ENCODE measurements around the gene CXCL3.

CXCL3 gene

GRCh38 chr4:74041418-74041817 lies 2.9 kb upstream of the CXCL3 start:
- ChIA-PET CTCF (no interaction called here), POLR2A (no interaction called here)
- no peak for TF ChIP-seq ZNF384 (IDR thresholded peaks at IDR 0.05)
- TF ChIP-seq FOXM1 (IDR thresholded peaks at IDR 0.05; ENCODE audit: borderline replicate concordance): no peak
- no peak for TF ChIP-seq FOXA1 (IDR thresholded peaks at IDR 0.05)
- TF ChIP-seq NFRKB (IDR thresholded peaks at IDR 0.05): no peak
- no peak for TF ChIP-seq SP1 (IDR thresholded peaks at IDR 0.05)
- no peak for TF ChIP-seq BHLHE40 (IDR thresholded peaks at IDR 0.05; ENCODE audit: borderline replicate concordance)
- TF ChIP-seq ELF4 (IDR thresholded peaks at IDR 0.05): no peak
- no peak for DNase-seq (ENCODE audit: extremely low spot score)

- peak; percentile 50 for TF ChIP-seq PKNOX1 (IDR thresholded peaks at IDR 0.05)
- TF ChIP-seq NFRKB (IDR thresholded peaks at IDR 0.05): no peak
- TF ChIP-seq SUZ12 (IDR thresholded peaks at IDR 0.05): no peak
- no peak for DNase-seq (ENCODE audit: extremely low spot score)
- ChIA-PET CTCF (interaction anchor here (0.9 to 1.7 kb wide), 2 partner anchors 45 to 60 kb away, joined by 3 to 6 read pairs; partner anchors contain the start of gene CXCL2), POLR2A (interaction anchor here (1.4 to 2.5 kb wide), 2 partner anchors 59 to 371 kb away, joined by 3 to 12 read pairs; partner anchors contain the start of gene CXCL2)
Measured at GRCh38 chr4:74039315-74039763, 850 bp upstream of the CXCL3 start.

- ChIA-PET CTCF (interaction anchor here (0.6 to 1.7 kb wide), 5 partner anchors 16 to 96 kb away, joined by 3 to 6 read pairs (median 5); partner anchors contain the start of gene CXCL2), POLR2A (interaction anchor here (1.4 to 2.5 kb wide), 3 partner anchors 9 to 369 kb away, joined by 3 to 12 read pairs (median 3); partner anchors contain the start of gene CXCL2)
- no peak for DNase-seq (ENCODE audit: extremely low spot score)
- no peak for TF ChIP-seq L3MBTL2 (conservative IDR thresholded peaks at IDR 0.05)
- no peak for TF ChIP-seq PKNOX1 (IDR thresholded peaks at IDR 0.05)
- no peak for TF ChIP-seq NFRKB (IDR thresholded peaks at IDR 0.05)
- no peak for TF ChIP-seq SUZ12 (IDR thresholded peaks at IDR 0.05)
Measured at GRCh38 chr4:74038086-74038424, 434 bp downstream of the CXCL3 start.

GRCh38 chr4:74037076-74037955 lies 1.2 kb downstream of the CXCL3 start:
- DNase-seq (ENCODE audit: extremely low spot score): no peak
- CTCF ChIA-PET: interaction anchor here (0.6 to 0.8 kb wide), 3 partner anchors 15 to 97 kb away, joined by 3 to 5 read pairs (median 3); no protein-coding TSS in a partner anchor
- POLR2A ChIA-PET: interaction anchor here (1.5 to 2.5 kb wide), 2 partner anchors 8 to 61 kb away, joined by 3 to 12 read pairs; partner anchors contain the start of gene CXCL2
- TF ChIP-seq FOXK2 (IDR thresholded peaks at IDR 0.05) (no peak), NFRKB (IDR thresholded peaks at IDR 0.05) (no peak), FOXM1 (IDR thresholded peaks at IDR 0.05; ENCODE audit: borderline replicate concordance) (no peak), SP1 (IDR thresholded peaks at IDR 0.05) (no peak), TARDBP (IDR thresholded peaks at IDR 0.05) (no peak), ELF4 (IDR thresholded peaks at IDR 0.05) (no peak), L3MBTL2 (conservative IDR thresholded peaks at IDR 0.05) (no peak), SUZ12 (IDR thresholded peaks at IDR 0.05) (no peak), LEF1 (IDR thresholded peaks at IDR 0.05; ENCODE audit: borderline replicate concordance) (no peak), PKNOX1 (IDR thresholded peaks at IDR 0.05) (no peak), CTBP1 (IDR thresholded peaks at IDR 0.05; ENCODE audit: borderline replicate concordance) (no peak), BHLHE40 (IDR thresholded peaks at IDR 0.05; ENCODE audit: borderline replicate concordance) (no peak), HDGF (IDR thresholded peaks at IDR 0.05; ENCODE audit: borderline replicate concordance) (no peak), ZNF384 (IDR thresholded peaks at IDR 0.05) (no peak), FOXA1 (IDR thresholded peaks at IDR 0.05) (no peak), ARNT (IDR thresholded peaks at IDR 0.05) (no peak)

- ChIA-PET POLR2A (no interaction called here), CTCF (no interaction called here)
- no peak for TF ChIP-seq L3MBTL2 (conservative IDR thresholded peaks at IDR 0.05)
- TF ChIP-seq FOXA1 (IDR thresholded peaks at IDR 0.05): no peak
- no peak for TF ChIP-seq ARNT (IDR thresholded peaks at IDR 0.05)
- no peak for TF ChIP-seq SUZ12 (IDR thresholded peaks at IDR 0.05)
- DNase-seq (ENCODE audit: extremely low spot score): no peak
Measured at GRCh38 chr4:74033739-74034138, 4.8 kb downstream of the CXCL3 start.

- ChIA-PET CTCF (no interaction called here), POLR2A (no interaction called here)
- TF ChIP-seq FOXM1 (IDR thresholded peaks at IDR 0.05; ENCODE audit: borderline replicate concordance) (no peak), TARDBP (IDR thresholded peaks at IDR 0.05) (no peak), FOXK2 (IDR thresholded peaks at IDR 0.05) (no peak), ARNT (IDR thresholded peaks at IDR 0.05) (no peak), ELF4 (IDR thresholded peaks at IDR 0.05) (no peak), L3MBTL2 (conservative IDR thresholded peaks at IDR 0.05) (no peak), CTBP1 (IDR thresholded peaks at IDR 0.05; ENCODE audit: borderline replicate concordance) (no peak)
- no peak for DNase-seq (ENCODE audit: extremely low spot score)
Measured at GRCh38 chr4:74032064-74032463, 6.4 kb downstream of the CXCL3 start.

- ChIA-PET CTCF (no interaction called here), POLR2A (no interaction called here)
- DNase-seq (ENCODE audit: extremely low spot score): no peak
- TF ChIP-seq ELF4 (IDR thresholded peaks at IDR 0.05) (no peak), SUZ12 (IDR thresholded peaks at IDR 0.05) (no peak), ZNF384 (IDR thresholded peaks at IDR 0.05) (no peak), ARNT (IDR thresholded peaks at IDR 0.05) (no peak), FOXM1 (IDR thresholded peaks at IDR 0.05; ENCODE audit: borderline replicate concordance) (no peak), FOXK2 (IDR thresholded peaks at IDR 0.05) (no peak), SP1 (IDR thresholded peaks at IDR 0.05) (no peak)
Measured at GRCh38 chr4:74031576-74031975, 6.9 kb downstream of the CXCL3 start.

Measured in HEK293T (cell line).